ENCODE data around the gene TASOR. TPM values are rescaled to one million over a fixed set of nuclear protein-coding genes. Genes with fewer than 3 reads are reported as not detected.

The TASOR gene
- polyA plus RNA-seq, 1 of the 3 experiments (the other 2 are of a cell fraction) = 15.3 TPM

- no peaks in the 10 kb centered on the region for H3K9me3 ChIP-seq
- H3K79me2 ChIP-seq (ENCODE audit: insufficient read depth) = peaks cover 9% of the 10 kb centered on the region; the same call in 1 of the 2 replicates
- 97% methylated on average over 9 of the region's 9 CpGs for WGBS (ENCODE audit: low lambda C conversion rate)
- H3K9me2 ChIP-seq = no peaks in the 10 kb centered on the region
- H3K36me3 ChIP-seq (replicated peaks in 1 of 2; ENCODE audit: control insufficient read depth in 1 of 2, insufficient read depth in 2 of 2, low read length in 1 of 2) = peaks cover 55 to 72% of the 10 kb centered on the region in 2 experiments
- no peak overlapping the region for H3K27ac ChIP-seq (ENCODE audit: low read depth in 2 of 2, low read length in 1 of 2)
- TF ChIP-seq GATA2 (CRISPR knock-in tag; IDR thresholded peaks at IDR 0.05) (no peak), EP300 (IDR thresholded peaks at IDR 0.05; ENCODE audit: borderline replicate concordance in 1 of 2, low read depth in 1 of 2, low read length in 1 of 2) (no peak), JUND (IDR thresholded peaks at IDR 0.05) (no peak), RXRA (IDR thresholded peaks at IDR 0.05; ENCODE audit: borderline replicate concordance, low read depth) (no peak), SMC3 (IDR thresholded peaks at IDR 0.05; ENCODE audit: low read depth, low read length) (no peak), FOXJ3 (CRISPR knock-in tag; IDR thresholded peaks at IDR 0.05) (no peak), CHD2 (IDR thresholded peaks at IDR 0.05; ENCODE audit: low read length, partially characterized antibody) (no peak), POLR2AphosphoS5 (IDR thresholded peaks at IDR 0.05; ENCODE audit: low read depth, low read length) (no peak), SIN3A (IDR thresholded peaks at IDR 0.05; ENCODE audit: borderline replicate concordance, low read depth, low read length) (no peak)
- H3K4me2 ChIP-seq = no peak overlapping the region
- no peaks in the 10 kb centered on the region for H3K4me1 ChIP-seq (ENCODE audit: control insufficient read depth in 1 of 2, insufficient read depth in 2 of 2, low read depth in 1 of 2, low read length in 1 of 2)
- H4K20me1 ChIP-seq (ENCODE audit: insufficient read depth) = no peaks in the 10 kb centered on the region
- ChIA-PET CTCF (interaction anchor here (0.7 kb wide), 1 partner anchor 27 kb away, joined by 3 read pairs; no protein-coding TSS in a partner anchor), POLR2A (no interaction called here)
- H3K4me3 ChIP-seq (ENCODE audit: low read depth in 2 of 2, low read length in 1 of 2) = no peak overlapping the region
- H3K9ac ChIP-seq = no peak overlapping the region
- H3K27me3 ChIP-seq (ENCODE audit: insufficient read depth) = no peaks in the 10 kb centered on the region
- no peak for DNase-seq
- no peak overlapping the region for H2AFZ ChIP-seq (ENCODE audit: low read depth)
- H3F3A ChIP-seq (replicated peaks; ENCODE audit: insufficient read depth) = no peaks in the 10 kb centered on the region
These were observed 49.2 kb downstream of the TASOR start for GRCh38 chr3:56633602-56634535.

Other genes starting within 250 kb of the TASOR start
- gene ERC2, start 214.8 kb downstream of the TASOR start, polyA plus RNA-seq (2012; rRNA removed) = 1.6 and 2.4 TPM in 2 replicates
- 4.6 and 6.9 TPM in 2 replicates for gene CCDC66, start 126.1 kb downstream of the TASOR start, polyA plus RNA-seq (2012; rRNA removed)
- gene ARHGEF3, start 118.7 kb upstream of the TASOR start, polyA plus RNA-seq (2012; rRNA removed) = 5.7 and 5.9 TPM in 2 replicates

Data from SK-N-SH (cell line).